Stimulated activated CD8-positive, alpha-beta memory T cell treated with anti-CD3 and anti-CD28 coated beads, Interleukin-7, amount 100 ng/mL, for 4 hours (primary cell): ENCODE results near the gene NUTM2G.
"Not testable (repeated sequence)": the region's sequence is repeated elsewhere in the genome, so short reads cannot be mapped to it uniquely, and the experiment has no call there.

Experiments used
- DNase-seq, 2 donors: peaks; one replicate each; pipeline ENCODE4 v3.0.0-alpha.2; 2020; ENCODE audit warnings: low read depth in 2 of 2

The NUTM2G gene

GRCh38 chr9:96949346-96949745, 20.7 kb downstream of the NUTM2G start:
- not testable (repeated sequence) for DNase-seq

GRCh38 chr9:96950539-96950938, 21.9 kb downstream of the NUTM2G start:
- not testable (repeated sequence) for DNase-seq

GRCh38 chr9:96967591-96967990, 38.9 kb downstream of the NUTM2G start:
- DNase-seq: not testable (repeated sequence)

GRCh38 chr9:96972552-96972951, 43.9 kb downstream of the NUTM2G start:
- not testable (repeated sequence) for DNase-seq

GRCh38 chr9:96974037-96974436, 45.4 kb downstream of the NUTM2G start:
- DNase-seq: not testable (repeated sequence)

- DNase-seq: not testable (repeated sequence)
Observed at GRCh38 chr9:96983496-96984122, 55.0 kb downstream of the NUTM2G start.

GRCh38 chr9:96984139-96984538, 55.5 kb downstream of the NUTM2G start:
- not testable (repeated sequence) for DNase-seq

- DNase-seq: not testable (repeated sequence)
Observed at GRCh38 chr9:96984887-96985286, 56.2 kb downstream of the NUTM2G start.
